ENCODE measurements around the gene NR2F6.
A peak's percentile ranks its signal among the peaks of the same experiment; 100 is the strongest.
"Not testable (repeated sequence)": the region's sequence is repeated elsewhere in the genome, so short reads cannot be mapped to it uniquely, and the experiment has no call there.

NR2F6 gene

GRCh38 chr19:17245535-17245984 is at the start of gene NR2F6:
Gene NR2F6 (minus strand): TSS chr19:17245919. CDS start chr19:17245220, 699 bp downstream.
- DNase-seq (ENCODE audit: low read depth) = no peak

DNA sequence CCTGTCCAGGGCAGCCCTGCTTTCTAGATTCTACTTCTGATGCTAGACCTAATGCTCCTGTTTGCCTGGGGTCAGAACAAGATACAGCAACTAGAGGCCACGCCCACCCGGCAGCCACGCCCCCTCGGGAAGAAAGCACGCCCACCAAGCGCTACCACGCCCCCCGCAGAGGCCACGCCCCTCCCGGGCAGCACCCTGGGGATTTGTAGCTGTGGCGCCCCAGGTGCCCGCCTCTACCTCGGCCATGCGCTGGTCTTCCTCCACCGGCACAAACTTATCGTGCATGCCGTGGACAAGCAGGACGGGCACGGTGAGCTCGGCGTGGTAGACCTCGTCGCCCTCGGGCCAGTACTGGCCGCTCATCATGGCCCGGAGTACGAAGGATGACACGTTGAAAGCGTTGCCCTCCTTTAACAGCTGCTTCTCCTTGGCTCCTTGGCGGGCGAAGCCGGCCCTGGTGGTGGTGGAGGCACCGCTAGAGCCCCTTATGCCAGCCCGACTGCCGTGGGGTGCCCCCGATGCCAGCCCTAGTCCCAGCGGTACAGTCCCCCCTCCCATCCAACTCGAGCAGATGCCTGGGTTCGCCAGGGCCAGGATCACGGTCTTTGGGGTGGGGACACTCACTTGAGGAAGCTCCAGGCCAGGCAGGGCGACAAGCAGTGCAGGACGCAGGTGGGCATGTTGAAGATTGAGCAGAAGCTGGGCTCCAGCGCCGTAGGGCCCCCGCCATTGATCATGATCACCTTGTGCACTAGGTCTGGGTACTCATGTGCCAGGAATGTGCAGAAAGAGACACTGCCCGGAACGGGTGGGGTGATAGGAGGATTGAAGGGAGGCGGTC is 48.6 kb upstream of the NR2F6 start:
- peak; percentile 37 for DNase-seq (ENCODE audit: low read depth)

DNA sequence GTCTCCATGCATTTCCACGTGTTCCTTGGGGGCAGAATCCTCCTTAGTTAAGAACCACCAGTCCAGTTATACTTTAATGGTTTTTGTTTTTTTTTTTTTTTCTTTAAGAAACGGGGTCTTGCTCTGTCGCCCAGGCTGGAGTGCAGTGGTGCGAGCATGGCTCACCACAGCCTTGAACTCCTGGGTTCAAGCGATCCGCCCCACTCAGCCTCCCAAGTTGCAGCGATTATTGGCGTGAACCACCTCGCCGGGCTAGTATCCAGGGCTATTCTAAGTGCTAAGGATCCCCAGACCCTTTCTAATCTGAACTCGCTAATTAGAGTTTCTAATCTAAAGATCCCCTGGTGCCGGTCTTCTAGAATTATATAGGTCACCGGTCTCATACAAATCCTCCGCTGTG is 47.9 kb upstream of the NR2F6 start:
- DNase-seq (ENCODE audit: low read depth) = no peak

DNA sequence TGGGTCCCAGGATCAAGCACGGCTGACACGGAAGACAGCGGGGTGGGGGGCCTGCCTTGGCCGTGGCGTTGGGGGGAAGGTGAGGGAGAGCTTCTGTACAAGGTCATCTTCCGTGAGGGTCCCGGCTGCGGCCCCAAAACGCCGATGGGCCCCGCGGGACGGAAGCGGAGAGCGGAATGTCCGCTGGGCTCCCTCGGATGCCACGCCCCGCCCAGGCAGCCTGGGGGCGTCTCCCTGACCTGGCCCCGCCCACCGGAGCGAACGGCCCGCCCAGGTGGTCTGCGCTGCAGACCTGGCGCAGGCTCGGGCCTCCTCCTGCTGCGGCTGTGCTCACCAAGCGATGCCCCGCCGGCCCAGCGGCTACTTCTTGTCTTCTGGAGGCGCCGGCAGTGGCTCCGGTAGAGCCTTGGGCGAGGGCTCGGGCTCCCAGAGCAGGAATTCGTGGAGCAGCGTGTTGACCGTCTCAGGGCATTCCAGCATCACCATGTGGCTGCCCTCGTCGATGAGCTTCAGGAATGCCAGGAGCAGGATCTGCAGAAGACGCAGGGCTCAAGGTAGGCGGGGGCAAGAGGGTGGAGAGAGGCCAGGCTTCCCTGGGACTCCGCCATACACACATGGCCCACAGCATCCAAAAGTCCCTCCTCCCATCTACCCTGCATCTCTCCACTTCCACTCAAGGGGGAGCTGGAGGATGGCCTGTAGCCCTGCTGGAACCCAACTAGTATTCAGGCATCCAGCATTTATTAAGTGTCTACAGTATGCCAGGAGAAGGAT is 46.8 kb upstream of the NR2F6 start:
- peak; percentile 77 for DNase-seq (ENCODE audit: low read depth)

- DNase-seq (ENCODE audit: low read depth) = no peak
Observed at GRCh38 chr19:17289489-17289888, 43.8 kb upstream of the NR2F6 start.

DNA sequence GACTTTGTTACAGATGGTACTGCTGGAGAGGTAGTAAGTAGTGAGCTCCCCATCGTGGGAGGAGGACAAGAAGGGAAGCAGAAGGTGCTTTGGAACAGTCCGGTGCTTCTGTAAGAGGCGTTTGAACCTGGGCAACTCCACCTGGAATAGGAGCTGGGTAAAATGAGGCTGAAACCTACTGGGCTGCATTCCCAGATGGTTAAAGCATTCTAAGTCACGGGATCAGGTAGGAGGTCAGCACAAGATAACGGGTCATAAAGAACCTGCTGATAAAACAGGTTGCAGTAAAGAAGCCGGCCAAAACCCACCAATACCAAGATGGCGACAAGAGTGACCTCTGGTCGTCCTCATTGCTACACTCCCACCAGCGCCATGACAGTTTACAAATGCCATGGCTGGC is 41.0 kb upstream of the NR2F6 start:
- DNase-seq (ENCODE audit: low read depth) = no peak

- DNase-seq (ENCODE audit: low read depth) = no peak
Observed at GRCh38 chr19:17286263-17286662, 40.5 kb upstream of the NR2F6 start.

- DNase-seq (ENCODE audit: low read depth) = no peak
Observed at GRCh38 chr19:17285415-17286135, 39.9 kb upstream of the NR2F6 start.

- DNase-seq (ENCODE audit: low read depth) = no peak
Observed at GRCh38 chr19:17283504-17283996, 37.8 kb upstream of the NR2F6 start.

GRCh38 chr19:17282488-17283125 is 36.9 kb upstream of the NR2F6 start:
- peak; percentile 64 for DNase-seq (ENCODE audit: low read depth)

DNA sequence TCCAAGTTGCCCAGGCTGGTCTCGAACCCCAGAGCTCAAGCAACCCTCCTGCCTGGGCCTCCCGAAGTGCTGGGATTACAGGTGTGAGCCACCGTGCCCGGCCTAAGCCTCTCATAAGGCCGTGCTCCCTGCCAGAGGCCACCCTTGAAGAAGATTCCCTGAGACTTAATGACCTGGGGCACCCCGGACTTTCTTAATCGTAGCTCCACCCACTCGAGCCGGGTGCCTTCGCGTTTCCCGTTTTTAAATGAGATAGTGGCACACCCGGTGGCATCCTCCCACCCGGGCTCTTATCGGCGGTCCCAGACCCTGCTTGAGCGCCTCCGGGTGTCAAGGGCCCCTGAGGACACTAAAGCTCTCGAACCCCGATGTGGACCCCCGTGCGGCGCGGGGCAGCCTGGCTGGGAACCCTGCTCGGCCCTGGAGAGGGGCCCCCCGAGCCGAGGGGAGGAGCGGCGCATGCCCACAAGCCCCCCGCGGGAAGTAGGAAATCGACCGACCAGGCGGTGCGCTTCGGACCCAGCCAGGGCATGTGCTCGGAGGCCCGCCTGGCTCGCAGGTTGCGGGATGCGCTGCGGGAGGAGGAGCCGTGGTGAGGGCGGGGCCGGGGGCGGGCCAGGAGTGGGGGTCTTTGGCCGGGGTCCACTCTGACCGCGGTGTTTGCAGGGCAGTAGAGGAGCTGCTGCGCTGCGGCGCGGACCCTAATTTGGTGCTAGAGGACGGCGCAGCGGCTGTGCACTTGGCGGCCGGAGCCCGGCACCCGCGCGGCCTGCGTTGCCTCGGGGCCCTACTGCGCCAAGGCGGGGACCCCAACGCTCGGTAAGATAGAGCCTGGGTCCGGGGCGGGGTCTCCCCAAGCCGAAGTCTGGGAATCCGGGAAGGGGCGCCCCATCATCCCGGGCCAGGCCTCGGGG is 35.9 kb upstream of the NR2F6 start, which contains the start of gene ANKLE1:
Gene ANKLE1, plus strand, starts transcription at position 511 of the 914 bp plus-strand sequence. Its CDS starts 20 bp downstream, at position 531.
- DNase-seq (ENCODE audit: low read depth) = peak; percentile 33

DNA sequence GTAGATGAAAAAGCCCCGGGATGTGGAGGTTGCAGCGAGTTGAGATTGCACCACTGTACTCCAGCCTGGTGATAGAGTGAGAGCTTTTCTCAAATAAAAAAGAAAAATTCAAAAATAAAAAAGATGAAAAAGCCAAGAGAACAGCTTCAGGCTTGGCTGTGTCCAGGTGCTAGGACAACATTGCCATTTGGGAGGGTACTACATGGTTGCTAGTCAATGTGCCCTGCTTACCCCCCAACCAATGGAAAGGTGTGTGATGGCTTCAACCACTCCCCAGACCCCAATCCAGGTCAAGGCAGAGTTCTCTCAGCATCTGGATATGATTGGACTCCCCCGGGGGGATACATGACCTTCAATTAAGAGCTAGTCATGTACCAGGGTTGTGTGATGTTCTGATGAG is 33.7 kb upstream of the NR2F6 start:
- no peak for DNase-seq (ENCODE audit: low read depth)

GRCh38 chr19:17275441-17276175 is 29.9 kb upstream of the NR2F6 start:
- no peak for DNase-seq (ENCODE audit: low read depth)

DNA sequence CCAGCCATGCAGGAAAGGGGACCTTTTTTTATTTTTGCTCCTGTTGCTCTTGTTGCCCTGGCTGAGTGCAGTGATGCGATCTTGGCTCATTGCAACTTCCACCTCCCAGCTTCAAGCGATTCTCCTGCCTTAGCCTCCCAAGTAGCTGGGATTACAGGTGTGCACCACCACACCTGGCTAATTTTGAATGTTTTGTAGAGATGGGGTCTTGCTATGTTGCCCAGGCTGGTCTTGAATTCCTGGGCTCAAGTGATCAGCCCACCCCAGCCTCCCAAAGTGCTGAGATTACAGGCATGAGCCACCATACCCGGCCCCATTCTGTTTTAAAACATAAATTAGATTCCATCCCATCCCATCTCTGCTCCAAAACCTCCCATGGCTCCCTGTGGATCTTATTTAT is 29.2 kb upstream of the NR2F6 start:
- DNase-seq (ENCODE audit: low read depth) = not testable (repeated sequence)

GRCh38 chr19:17268754-17269153 is 23.0 kb upstream of the NR2F6 start:
- no peak for DNase-seq (ENCODE audit: low read depth)

DNA sequence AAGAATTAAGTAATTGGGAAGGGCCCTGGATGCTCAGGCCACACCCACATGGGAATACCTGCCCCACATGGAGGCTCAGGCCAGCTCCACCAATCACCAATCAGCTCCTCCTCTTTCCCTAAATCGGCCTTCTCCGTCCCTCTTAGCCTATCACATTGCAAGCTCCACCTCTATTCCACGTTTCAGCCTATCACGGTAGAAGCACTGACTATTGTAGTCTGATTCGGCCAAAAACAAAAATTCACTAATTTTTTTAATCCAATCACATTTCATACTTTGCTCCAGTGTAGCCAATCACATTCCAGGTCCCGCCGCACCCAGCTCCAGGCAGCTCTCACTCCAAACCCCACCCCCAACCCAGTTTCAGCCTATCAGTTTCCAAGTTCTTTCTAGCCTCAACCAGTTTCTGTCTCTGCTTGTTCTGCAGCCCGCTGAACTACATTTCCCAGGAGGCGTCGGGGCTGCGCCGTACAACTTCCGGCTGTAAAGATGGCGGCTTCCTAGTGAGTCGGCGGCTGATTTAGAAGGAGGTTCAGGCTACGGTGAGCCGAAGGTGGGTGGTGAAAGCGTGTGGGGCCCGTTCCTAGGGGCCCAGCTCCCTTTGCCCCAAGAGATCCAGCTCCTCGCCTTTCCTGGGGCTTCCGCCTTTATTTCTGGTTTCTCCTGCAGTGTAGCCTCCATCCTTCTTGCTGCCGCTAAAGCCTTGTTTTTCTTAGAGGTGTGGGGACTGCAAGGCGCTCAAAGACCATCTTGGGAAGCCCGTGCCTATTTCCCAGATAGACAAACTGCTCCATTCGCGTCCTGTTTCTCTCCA is 21.5 kb upstream of the NR2F6 start, which contains the start of gene BABAM1:
Gene BABAM1, plus strand, starts transcription at position 469 of the 814 bp plus-strand sequence. CDS start 1,364 bp downstream, outside the sequence.
- DNase-seq (ENCODE audit: low read depth) = peak; percentile 69

DNA sequence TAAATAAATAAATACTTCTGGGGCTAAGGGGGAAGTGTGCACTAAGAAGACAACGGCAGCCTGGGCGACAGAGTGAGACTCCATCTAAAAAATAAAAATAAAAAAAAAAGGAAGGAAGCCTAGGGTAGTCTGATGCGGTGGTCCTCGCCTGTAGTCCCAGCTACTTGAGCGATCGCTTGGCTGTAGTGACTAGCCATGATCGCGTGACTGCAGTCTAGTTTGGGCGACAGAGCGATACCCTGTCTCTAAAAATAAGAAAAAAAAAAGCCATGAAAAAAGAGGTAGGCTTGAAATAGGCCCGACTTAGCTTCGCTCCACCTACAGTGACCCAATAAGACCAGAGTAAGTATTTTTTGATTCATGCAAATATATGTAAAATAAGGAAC is 20.9 kb upstream of the NR2F6 start:
- DNase-seq (ENCODE audit: low read depth) = no peak

- DNase-seq (ENCODE audit: low read depth) = no peak
Observed at GRCh38 chr19:17266026-17266425, 20.3 kb upstream of the NR2F6 start.

GRCh38 chr19:17264641-17264979 is 18.9 kb upstream of the NR2F6 start, which contains the start of gene USHBP1:
Gene USHBP1 (minus strand): TSS chr19:17264745. CDS start chr19:17264299, 446 bp downstream.
- DNase-seq (ENCODE audit: low read depth) = no peak

Data from stimulated activated CD8-positive, alpha-beta memory T cell treated with anti-CD3 and anti-CD28 coated beads, Interleukin-15, amount 100 ng/mL, for 24 hours (primary cell).